Right kidney (tissue), 1 donor: ENCODE results near the gene MUC15.

Experiments used
- DNase-seq: peaks from one replicate; pipeline ENCODE4 v3.0.0-alpha.2; 2016

The MUC15 gene

DNA sequence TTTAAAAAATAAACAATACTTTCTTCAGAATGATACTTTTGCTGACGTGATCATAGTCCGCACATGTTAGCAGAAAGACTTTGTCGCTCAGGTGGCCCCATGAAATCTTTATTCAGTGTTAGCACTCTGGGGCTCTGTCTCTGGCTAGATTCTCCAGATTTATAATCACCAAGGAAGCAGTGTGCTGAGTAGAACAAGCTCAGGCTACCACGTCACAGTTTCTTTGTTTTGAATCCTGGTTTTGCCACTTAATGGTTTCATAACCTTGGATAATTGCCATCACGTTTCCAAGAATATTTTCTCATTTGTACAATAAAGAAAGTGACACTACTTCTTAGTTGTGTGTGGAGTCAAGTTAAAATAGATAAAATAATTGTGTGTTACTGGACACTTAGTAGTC lies 3.9 kb upstream of the MUC15 start:
- DNase-seq: no peak

- no peak for DNase-seq
Measured at GRCh38 chr11:26573896-26574295, 1.8 kb upstream of the MUC15 start.

GRCh38 chr11:26572770-26573402 lies 823 bp upstream of the MUC15 start:
- peak; percentile 11 for DNase-seq

- no peak for DNase-seq
Measured at GRCh38 chr11:26569646-26570045, 2.4 kb downstream of the MUC15 start.

DNA sequence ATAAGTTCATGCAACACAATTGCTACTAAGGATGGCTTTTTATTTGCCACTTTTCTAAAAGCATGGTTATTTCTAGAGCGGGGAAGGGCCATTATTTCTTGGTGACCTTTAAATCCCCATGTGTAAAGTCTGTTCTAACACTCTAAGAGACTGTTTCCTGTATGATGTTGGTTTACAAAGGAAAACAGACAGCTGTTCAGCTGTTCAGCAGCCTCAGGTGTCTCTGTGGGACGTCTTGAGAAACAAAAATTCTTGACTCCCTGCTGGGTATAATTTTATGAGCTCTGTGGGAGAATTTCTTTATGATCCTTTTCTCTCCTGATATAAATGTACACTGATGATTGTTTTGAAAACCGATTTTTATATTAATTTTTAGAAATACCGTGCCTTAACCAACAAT lies 13.9 kb downstream of the MUC15 start:
- no peak for DNase-seq

- DNase-seq: no peak
Measured at GRCh38 chr11:26557666-26558065, 14.4 kb downstream of the MUC15 start.

GRCh38 chr11:26556582-26556981 lies 15.5 kb downstream of the MUC15 start:
- DNase-seq: no peak

- no peak for DNase-seq
Measured at GRCh38 chr11:26554455-26554854, 17.6 kb downstream of the MUC15 start.

DNA sequence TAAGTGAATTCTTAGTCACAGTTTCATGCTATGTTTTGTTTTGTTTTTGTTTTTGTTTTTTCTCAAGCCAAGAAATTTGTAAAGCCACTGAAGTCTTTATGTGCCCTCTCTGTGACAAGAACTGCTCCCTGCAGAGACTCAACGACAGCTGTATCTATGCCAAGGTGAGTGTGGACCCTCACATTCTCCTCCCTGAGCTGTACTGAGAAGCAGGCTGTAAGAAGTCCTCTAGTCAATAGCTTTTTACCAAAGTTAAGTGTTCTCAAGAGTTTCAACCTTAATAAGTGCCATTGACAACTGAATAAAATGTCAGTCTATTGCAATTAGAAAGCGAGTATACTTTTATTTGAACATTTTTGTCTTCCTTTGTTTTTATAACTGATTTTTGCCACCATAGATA lies 18.9 kb downstream of the MUC15 start:
- no peak for DNase-seq

GRCh38 chr11:26551186-26551801 lies 20.8 kb downstream of the MUC15 start:
- no peak for DNase-seq

DNA sequence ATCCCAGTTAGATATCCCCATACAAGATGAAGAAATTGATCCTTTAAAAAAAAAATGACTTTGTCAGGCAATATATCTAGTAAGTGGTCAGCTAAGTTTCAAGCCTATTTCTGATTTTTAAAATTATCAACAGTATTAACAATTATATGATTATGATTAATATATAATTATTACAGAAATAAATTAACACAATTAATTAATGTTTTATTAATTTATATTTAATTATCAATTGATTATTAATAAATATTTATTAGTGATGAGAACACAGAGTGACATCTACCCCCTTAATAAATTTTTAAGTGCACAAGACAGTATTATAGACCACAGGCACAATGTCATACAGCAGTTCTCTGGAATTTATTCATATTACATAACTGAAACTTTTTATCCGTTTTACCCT lies 22.0 kb downstream of the MUC15 start:
- DNase-seq: no peak

DNA sequence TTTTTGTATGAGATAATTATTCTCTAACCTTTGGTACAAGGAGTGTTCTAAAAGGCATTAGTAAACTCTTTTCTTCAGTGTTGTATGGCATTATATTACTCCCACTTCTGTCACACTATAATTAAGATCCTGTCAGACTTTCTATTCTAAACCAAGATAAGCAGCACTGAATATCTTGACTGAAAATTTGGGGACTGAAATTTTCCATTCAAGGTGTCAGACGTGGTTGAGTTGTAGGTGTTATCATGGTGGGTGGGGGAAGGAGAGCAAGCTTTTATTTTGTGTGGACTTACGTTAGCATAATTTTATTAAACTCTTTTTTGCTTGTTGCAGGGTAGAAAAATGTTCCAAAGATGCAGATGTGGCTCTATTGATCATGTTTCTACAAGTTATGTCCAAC lies 22.9 kb downstream of the MUC15 start:
- DNase-seq: no peak

- DNase-seq: no peak
Measured at GRCh38 chr11:26541870-26542269, 30.2 kb downstream of the MUC15 start.

DNA sequence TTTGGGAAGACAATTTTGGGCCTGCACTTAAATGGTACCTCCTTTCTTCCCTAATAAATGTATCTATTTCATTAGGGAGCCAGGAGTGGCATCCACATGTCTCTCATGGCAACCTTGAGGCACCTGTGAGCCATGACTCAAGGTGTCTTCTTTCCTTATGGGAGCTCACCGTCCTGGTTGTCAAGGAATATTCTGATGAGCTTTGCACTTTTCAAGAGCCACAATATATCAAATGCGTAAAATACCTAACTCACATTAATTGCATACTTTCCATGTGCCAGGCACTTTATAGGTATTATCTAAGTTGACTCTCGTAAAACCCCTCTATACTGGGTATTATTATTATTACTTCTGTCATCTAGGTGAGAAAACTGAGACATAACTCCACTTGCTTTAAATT lies 32.5 kb downstream of the MUC15 start:
- no peak for DNase-seq

DNA sequence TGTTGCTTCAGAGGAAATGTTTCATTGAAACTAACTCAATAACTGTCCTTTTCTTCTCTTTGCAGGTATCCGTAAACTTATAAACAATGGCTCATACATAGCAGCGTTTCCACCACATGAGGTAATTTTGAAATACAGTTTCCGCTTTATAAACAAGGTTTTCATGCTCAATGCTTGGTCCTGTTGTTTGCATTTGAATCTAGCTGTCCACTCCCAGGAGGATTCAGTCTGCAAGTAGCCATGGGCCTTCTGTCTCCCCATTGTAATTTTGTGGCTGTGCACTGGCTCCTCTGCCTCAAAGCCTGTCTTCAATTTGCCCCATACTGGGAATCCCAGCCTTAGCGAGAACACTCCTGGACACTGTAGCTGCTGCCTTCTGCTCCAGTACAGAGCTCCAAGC lies 34.7 kb downstream of the MUC15 start:
- DNase-seq: no peak

- no peak for DNase-seq
Measured at GRCh38 chr11:26527685-26528084, 44.4 kb downstream of the MUC15 start.

- DNase-seq: no peak
Measured at GRCh38 chr11:26522912-26523610, 49.0 kb downstream of the MUC15 start.

GRCh38 chr11:26519469-26519868 lies 52.6 kb downstream of the MUC15 start:
- DNase-seq: no peak

DNA sequence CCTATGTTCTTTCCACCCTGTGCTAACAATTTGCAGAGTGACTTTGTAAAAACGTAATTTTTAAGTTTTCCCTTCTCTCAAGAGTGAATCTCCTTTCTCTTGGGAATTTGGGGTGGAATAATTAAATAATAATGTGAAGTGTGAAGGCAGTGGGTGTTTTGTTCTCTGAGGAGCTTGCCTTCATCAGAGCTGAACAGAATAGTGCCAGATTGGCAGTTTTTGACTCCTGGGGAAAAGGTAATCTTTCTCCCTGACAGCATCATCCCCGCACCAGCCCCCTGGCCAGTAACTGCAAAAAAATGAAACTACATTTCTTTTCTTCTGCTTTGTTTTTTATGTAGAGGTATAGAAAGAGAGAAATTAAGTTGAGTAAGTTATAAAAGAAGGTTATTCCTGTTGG lies 59.9 kb downstream of the MUC15 start:
- DNase-seq: no peak

DNA sequence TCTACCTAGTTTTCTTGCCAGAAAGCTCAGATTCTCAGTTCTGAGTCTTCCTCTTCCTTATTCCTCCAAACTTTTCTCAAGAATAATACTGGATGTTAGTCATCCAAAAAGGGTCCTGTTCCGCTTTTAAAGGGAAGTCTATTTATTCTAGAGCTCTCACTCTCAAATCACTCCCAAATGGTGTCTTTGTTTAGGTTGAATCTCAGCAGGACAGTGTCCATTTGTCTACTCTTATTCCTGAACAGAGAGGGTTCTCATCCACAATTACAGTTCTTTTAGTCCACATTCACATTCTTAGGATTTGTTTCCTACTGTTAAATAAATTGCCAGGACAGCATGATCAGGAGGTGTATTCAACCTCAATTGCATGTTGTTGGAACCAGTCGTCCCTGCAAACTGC lies 61.3 kb downstream of the MUC15 start:
- no peak for DNase-seq

- no peak for DNase-seq
Measured at GRCh38 chr11:26510164-26510563, 61.9 kb downstream of the MUC15 start.
